ENCODE results near the gene NSUN2.

The NSUN2 gene

GRCh38 chr5:6596388-6596787 is 36.5 kb downstream of the NSUN2 start:
- CTCF ChIA-PET = no interaction called here
- POLR2A ChIA-PET = no interaction called here
- Histone ChIP-seq H3K27ac (ENCODE audit: extremely low read depth, low read depth, low read length) (no peak overlapping the region), H3K4me3 (ENCODE audit: low read depth, low read length) (no peak overlapping the region), H3K9me3 (ENCODE audit: control insufficient read depth, insufficient read depth, low read depth, low read length) (no peaks in the 10 kb centered on the region), H3K4me1 (ENCODE audit: control insufficient read depth, insufficient read depth, low read length) (no peaks in the 10 kb centered on the region), H3K36me3 (ENCODE audit: control insufficient read depth in 2 of 2, insufficient read depth in 1 of 2, low read length in 2 of 2) (peaks cover 17 to 45% of the 10 kb centered on the region in 2 experiments; a peak in 2 of 3 replicates)
- TF ChIP-seq ZNF274 (IDR thresholded peaks at IDR 0.05; ENCODE audit: low read length) (no peak), ZNF274 (tag by site-specific recombination; IDR thresholded peaks at IDR 0.05; ENCODE audit: borderline replicate concordance) (no peak), ZNF341 (tag by site-specific recombination; IDR thresholded peaks at IDR 0.05; ENCODE audit: low read depth) (no peak), ZIC2 (tag by site-specific recombination; IDR thresholded peaks at IDR 0.05) (no peak), ZNF560 (tag by site-specific recombination; IDR thresholded peaks at IDR 0.05; ENCODE audit: borderline replicate concordance) (no peak), ZNF529 (tag by site-specific recombination; IDR thresholded peaks at IDR 0.05; ENCODE audit: insufficient replicate concordance) (no peak), ZNF473 (tag by site-specific recombination; IDR thresholded peaks at IDR 0.05) (no peak), HOXD13 (CRISPR knock-in tag; IDR thresholded peaks at IDR 0.05; ENCODE audit: borderline replicate concordance) (no peak), SP3 (tag by site-specific recombination; IDR thresholded peaks at IDR 0.05) (no peak), PRDM6 (tag by site-specific recombination; IDR thresholded peaks at IDR 0.05) (no peak), KLF10 (tag by site-specific recombination; IDR thresholded peaks at IDR 0.05) (no peak), HOXA7 (CRISPR knock-in tag; IDR thresholded peaks at IDR 0.05; ENCODE audit: borderline replicate concordance) (no peak), ZNF610 (tag by site-specific recombination; IDR thresholded peaks at IDR 0.05; ENCODE audit: borderline replicate concordance) (no peak), ZEB2 (tag by site-specific recombination; IDR thresholded peaks at IDR 0.05) (no peak), PRDM2 (tag by site-specific recombination; IDR thresholded peaks at IDR 0.05; ENCODE audit: borderline replicate concordance) (no peak), ZNF426 (tag by site-specific recombination; IDR thresholded peaks at IDR 0.05) (no peak), ZNF777 (tag by site-specific recombination; IDR thresholded peaks at IDR 0.05; ENCODE audit: borderline replicate concordance) (no peak), ZNF596 (tag by site-specific recombination; IDR thresholded peaks at IDR 0.05) (no peak), ZNF184 (tag by site-specific recombination; IDR thresholded peaks at IDR 0.05) (no peak)
- TF ChIP-seq, protein P1, sequence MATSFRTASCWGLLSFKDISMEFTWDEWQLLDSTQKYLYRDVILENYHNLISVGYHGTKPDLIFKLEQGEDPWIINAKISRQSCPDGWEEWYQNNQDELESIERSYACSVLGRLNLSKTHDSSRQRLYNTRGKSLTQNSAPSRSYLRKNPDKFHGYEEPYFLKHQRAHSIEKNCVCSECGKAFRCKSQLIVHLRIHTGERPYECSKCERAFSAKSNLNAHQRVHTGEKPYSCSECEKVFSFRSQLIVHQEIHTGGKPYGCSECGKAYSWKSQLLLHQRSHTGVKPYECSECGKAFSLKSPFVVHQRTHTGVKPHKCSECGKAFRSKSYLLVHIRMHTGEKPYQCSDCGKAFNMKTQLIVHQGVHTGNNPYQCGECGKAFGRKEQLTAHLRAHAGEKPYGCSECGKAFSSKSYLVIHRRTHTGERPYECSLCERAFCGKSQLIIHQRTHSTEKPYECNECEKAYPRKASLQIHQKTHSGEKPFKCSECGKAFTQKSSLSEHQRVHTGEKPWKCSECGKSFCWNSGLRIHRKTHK (tag by site-specific recombination; IDR thresholded peaks at IDR 0.05) = no peak
